Activated CD4-positive, alpha-beta T cell treated with anti-CD3 and anti-CD28 coated beads, Interleukin-2, amount 50 U/mL, for 16 hours (primary cell): Measurements from ENCODE around the gene LATS1.
"Not testable (repeated sequence)": the region's sequence is repeated elsewhere in the genome, so short reads cannot be mapped to it uniquely, and the experiment has no call there.

Experiments
- DNase-seq: peaks from one replicate; pipeline ENCODE4 v3.0.0-alpha.2; 2020

LATS1 gene

GRCh38 chr6:149717588-149718458, at the start of gene LATS1:
Gene LATS1 (minus strand): TSS chr6:149718101. CDS start chr6:149702126, 15,975 bp downstream.
- peak; percentile 93 for DNase-seq

GRCh38 chr6:149766156-149766769, 48.4 kb upstream of the LATS1 start:
- DNase-seq = no peak

GRCh38 chr6:149763866-149764265, 46.0 kb upstream of the LATS1 start:
- DNase-seq = no peak

DNA sequence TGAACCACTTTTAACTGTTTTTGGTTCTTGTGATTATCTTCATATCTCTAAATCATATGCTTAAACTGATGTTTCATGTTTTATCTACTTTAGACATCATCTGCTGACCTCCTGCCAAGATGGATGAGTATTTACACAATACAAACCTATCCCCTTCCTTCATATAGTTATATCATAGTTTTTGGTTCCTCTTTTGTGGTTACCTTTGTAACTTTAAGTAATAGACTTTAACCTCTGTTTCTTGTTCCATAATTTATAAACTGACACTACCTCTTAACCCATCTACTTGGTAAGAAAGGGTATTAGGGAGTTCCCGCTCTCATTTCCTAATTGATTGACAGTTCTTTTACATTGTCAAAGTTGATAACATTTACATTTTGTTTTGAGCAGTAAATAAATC, 43.5 kb upstream of the LATS1 start:
- no peak for DNase-seq

DNA sequence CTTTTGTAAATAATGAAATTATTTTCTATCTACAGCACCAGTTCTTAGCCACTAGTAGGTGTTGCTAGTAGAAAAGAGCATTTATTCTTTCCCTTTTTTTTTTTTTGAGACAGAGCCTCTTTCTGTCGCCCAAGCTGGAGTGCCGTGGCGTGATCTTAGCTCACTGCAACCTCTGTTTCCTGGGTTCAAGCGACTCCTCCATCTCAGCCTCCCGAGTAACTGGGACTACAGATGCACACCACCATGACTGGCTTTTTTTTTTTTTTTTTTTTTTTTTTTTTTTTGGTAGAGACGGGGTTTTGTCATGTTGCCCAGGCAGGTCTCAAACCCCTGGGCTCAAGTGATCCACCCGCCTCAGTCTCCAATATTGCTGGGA, 38.3 kb upstream of the LATS1 start:
- no peak for DNase-seq

DNA sequence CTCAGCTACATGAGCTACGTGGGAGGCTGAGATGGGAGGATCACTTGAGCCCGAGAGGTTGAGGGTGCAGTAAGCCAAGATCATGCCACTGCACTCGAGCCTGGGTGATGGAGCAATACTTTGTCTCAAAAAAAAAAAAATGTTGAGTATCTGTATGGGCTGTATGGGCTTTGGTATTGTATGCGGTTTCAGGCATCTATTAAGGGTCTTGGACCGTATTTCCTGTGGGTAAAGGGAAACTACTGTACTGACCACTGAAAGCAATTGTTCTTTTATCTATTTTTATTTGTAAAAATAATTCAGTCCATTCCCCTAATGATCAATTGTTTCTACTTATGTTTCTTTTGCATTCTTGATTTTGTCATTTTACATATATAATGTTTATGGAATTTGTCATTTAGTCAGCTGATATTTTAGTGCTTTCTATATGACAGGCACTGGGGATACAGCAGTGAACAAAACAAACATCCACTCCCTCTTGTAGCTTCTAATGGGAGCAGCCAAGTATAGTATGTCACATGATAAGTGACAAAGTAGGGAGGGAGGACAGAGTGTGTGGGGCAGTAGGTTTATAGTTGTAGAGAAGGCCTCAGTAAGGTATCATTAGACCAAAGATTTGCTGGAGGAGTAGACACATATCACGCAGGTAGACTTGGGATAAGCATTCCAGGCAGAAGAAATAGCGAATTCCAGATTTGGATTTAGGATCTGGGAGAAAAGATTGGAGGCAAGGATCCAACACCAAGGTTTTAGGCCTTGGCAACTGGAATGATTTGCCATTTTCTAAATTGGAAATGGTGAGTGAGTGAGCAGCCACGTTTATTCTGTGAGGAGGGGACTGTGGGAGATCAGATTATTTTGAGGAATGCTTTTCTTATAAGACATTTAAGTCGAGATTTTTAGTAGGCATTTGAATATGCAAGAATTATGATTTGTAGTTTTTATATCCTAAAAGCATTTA, 37.7 kb upstream of the LATS1 start:
- no peak for DNase-seq

GRCh38 chr6:149754548-149754947, 36.6 kb upstream of the LATS1 start:
- no peak for DNase-seq

DNA sequence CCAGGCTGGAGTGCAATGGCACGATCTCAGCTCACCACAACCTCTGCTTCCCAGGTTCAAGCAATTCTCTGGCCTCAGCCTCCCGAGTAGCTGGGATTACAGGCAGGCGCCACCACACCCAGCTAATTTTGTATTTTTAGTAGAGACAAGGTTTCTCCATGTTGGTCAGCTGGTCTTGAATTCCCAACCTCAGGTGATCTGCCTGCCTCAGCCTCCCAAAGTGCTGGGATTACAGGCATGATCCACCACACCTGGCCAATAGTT, 35.4 kb upstream of the LATS1 start:
- DNase-seq = not testable (repeated sequence)

DNA sequence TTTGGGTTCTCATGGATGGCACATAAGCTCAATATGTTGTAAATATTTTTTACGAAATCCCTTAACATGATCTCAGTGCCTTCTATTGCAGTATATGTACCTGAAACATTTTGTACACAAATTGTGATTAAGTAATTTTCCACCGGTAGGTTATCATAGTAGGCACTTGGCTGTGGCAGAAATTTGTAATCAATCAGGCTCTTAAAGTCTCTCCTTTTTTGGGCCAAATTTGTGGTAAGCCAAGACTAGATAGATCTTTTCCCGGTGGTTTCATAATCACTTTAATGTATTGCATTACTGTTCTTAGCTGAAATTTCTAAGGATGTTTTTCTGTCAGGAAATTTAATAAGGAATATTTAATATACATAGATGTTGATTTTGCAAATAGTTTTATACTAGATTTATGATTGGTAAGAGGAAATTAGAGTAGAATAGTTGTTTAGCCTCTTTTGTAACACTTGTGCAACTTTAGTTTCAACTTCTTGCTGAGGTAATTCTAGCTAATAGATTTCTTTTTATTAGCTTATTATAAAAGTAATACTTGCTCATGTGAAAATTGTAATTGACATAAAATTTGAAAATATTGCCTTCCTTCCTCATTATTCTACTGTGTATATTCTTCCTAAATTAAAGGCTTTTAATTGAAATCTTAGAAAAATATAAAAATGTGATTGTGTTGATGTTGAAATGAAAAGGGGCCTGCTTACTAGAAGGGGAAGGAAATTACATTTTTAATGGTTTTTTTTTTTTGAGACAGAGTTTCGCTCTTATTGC, 34.9 kb upstream of the LATS1 start:
- no peak for DNase-seq

DNA sequence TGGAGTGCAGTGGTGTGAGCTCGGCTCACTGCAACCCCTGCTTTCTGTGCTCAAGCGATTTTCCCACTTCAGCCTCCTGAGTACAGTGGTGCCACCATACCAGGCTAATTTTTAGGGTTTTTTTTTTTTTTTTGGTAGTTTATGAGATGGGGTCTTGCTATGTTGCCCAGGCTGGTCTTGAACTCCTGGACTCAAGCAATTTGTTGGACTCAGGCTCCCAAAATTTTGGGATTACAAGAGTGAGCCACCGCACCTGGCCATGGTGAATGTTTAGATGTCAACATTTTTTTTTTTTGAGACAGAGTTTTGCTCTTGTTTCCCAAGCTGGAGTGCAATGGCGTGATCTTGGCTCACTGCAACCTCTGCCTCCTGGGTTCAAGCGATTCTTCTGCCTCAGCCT, 34.0 kb upstream of the LATS1 start:
- not testable (repeated sequence) for DNase-seq

- DNase-seq = no peak
Measured at GRCh38 chr6:149751239-149751638, 33.3 kb upstream of the LATS1 start.

- DNase-seq = peak; percentile 78
Measured at GRCh38 chr6:149750136-149750609, 32.3 kb upstream of the LATS1 start.

- DNase-seq = peak; percentile 91
Measured at GRCh38 chr6:149749594-149750135, 31.8 kb upstream of the LATS1 start, which contains the start of gene PCMT1. Gene PCMT1 (plus strand): TSS chr6:149749741. CDS start chr6:149749902, 161 bp downstream.

GRCh38 chr6:149749082-149749593, 31.2 kb upstream of the LATS1 start:
- not testable (repeated sequence) for DNase-seq

- peak; percentile 95 for DNase-seq
Measured at GRCh38 chr6:149746147-149746946, 28.4 kb upstream of the LATS1 start, which contains the start of gene NUP43. Gene NUP43 (minus strand): TSS chr6:149746529. CDS start chr6:149746495, 34 bp downstream.

DNA sequence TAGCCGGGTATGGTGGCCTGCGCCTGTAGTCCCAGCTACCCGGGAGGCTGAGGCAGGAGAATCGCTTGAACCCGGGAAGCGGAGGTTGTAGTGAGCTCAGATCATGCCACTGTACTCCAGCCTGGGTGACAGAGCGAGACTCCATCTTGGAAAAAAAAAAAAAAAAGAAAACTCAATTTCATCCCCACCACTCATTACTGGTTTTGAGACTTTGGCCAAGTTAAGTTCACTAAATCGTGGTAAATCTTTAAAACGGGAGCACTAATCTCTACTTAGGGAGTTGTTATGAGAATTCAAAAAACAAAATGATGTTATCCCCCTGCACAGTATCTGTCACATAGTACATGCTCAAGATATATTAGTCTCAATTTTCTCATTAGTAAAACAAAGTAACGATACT, 27.4 kb upstream of the LATS1 start:
- DNase-seq = not testable (repeated sequence)

- DNase-seq = no peak
Measured at GRCh38 chr6:149734915-149735314, 17.0 kb upstream of the LATS1 start.

- no peak for DNase-seq
Measured at GRCh38 chr6:149733089-149733720, 15.3 kb upstream of the LATS1 start.

- no peak for DNase-seq
Measured at GRCh38 chr6:149729824-149730223, 11.9 kb upstream of the LATS1 start.

GRCh38 chr6:149728499-149729234, 10.8 kb upstream of the LATS1 start:
- DNase-seq = no peak
